ENCODE data around the gene ECSCR.

GRCh38 chr5:139425497-139425896 is 37.0 kb downstream of the ECSCR start:
- TF ChIP-seq GATA2 (IDR thresholded peaks at IDR 0.05; ENCODE audit: low read depth, low read length), result no peak
- TF ChIP-seq GATA3 (IDR thresholded peaks at IDR 0.05; ENCODE audit: low read depth, low read length), result no peak
